GM12878 (cell line): Measurements from ENCODE around the gene FAM184B. TPM values are rescaled to one million over a fixed set of nuclear protein-coding genes. Genes with fewer than 3 reads are reported as not detected.

Source experiments
- ATAC-seq: fragments of 200-7000 bp; cut with Tn5 transposase; 3 replicates; pipeline ENCODE4 v1.9.1; 2020; ENCODE audit warnings: mild to moderate bottlenecking, moderate library complexity
- BruUV-seq: library from RNA; stranded (reverse); fragments of 400-500 nt; replicated peaks from 2 replicates; lab custom pipeline; 2021; lab: Mats Ljungman, UMichigan
- CTCF ChIA-PET: fragments of 300-600 bp; sonication (Branson Sonifier 250); formaldehyde crosslinking; extraction: SDS; loops from one replicate; lab custom pipeline; 2021; ENCODE audit warnings: inconsistent platforms; lab: Yijun Ruan, JAX
- POLR2A ChIA-PET: fragments of 350-600 bp; formaldehyde crosslinking; extraction: SDS; loops from one replicate; lab custom pipeline; 2021; ENCODE audit warnings: inconsistent platforms; lab: Charles Lee
- RAD21 ChIA-PET: fragments of 300-600 bp; sonication (Branson Sonifier 250); formaldehyde crosslinking; loops from one replicate; lab custom pipeline; 2023; ENCODE audit warnings: antibody characterized with exemption; ENCODE audit not compliant: unreplicated experiment; lab: Charles Lee
- SMC1A ChIA-PET: fragments of 300-600 bp; sonication (Branson Sonifier 250); formaldehyde crosslinking; loops from one replicate; lab custom pipeline; 2023; ENCODE audit not compliant: unreplicated experiment, uncharacterized antibody; lab: Charles Lee
- DNase-seq: peaks from one replicate; pipeline ENCODE4 v3.0.0-alpha.2; 2011; ENCODE audit warnings: low read depth, low spot score
- FAIRE-seq: peaks from 3 replicates; lab custom pipeline; 2011; peaks lifted over from hg19 to GRCh38; lab: Jason Lieb, UNC
- H2AFZ ChIP-seq: 2 replicates; pipeline ENCODE4 v1.6.0; 2011; ENCODE audit warnings: low read depth, low read length, control low read depth; ENCODE audit not compliant: control insufficient read depth
- H3K27ac ChIP-seq: 2 replicates; pipeline ENCODE4 v1.5.1; 2011; ENCODE audit warnings: control low read depth; ENCODE audit not compliant: control insufficient read depth, insufficient read depth
- H3K27me3 ChIP-seq, 2 experiments: replicated peaks in 1 of 2; 2 replicates each; pipeline versions ENCODE4 v1.6.0 to v1.6.1; 2011; ENCODE audit warnings: low read length in 1 of 2; ENCODE audit not compliant: control insufficient read depth in 2 of 2, insufficient read depth in 2 of 2
- H3K36me3 ChIP-seq, 2 experiments: 2 replicates each; pipeline ENCODE4 v1.5.1; 2011; ENCODE audit warnings: low read length in 1 of 2; ENCODE audit not compliant: control insufficient read depth in 2 of 2, insufficient read depth in 2 of 2
- H3K4me1 ChIP-seq: 2 replicates; pipeline ENCODE4 v1.6.1; 2011; ENCODE audit warnings: mild to moderate bottlenecking, low read length, moderate library complexity, mixed read lengths; ENCODE audit not compliant: control insufficient read depth, insufficient read depth
- H3K4me2 ChIP-seq: 2 replicates; pipeline ENCODE4 v1.6.0; 2011; ENCODE audit warnings: control low read depth; ENCODE audit not compliant: control insufficient read depth, insufficient read depth
- H3K4me3 ChIP-seq: fragments of 200-600 bp; sonication (generic); 2 replicates; pipeline ENCODE4 v1.5.1; 2016
- H3K79me2 ChIP-seq: 2 replicates; pipeline ENCODE4 v1.6.0; 2011; ENCODE audit warnings: low read length; ENCODE audit not compliant: control insufficient read depth, insufficient read depth
- H3K9ac ChIP-seq: 2 replicates; pipeline ENCODE4 v1.8.0; 2011; ENCODE audit warnings: low read length, control low read depth, mixed read lengths; ENCODE audit not compliant: control insufficient read depth, insufficient read depth
- H3K9me3 ChIP-seq: replicated peaks from 3 replicates; pipeline ENCODE4 v1.5.1; 2011; ENCODE audit warnings: mild to moderate bottlenecking, low read length; ENCODE audit not compliant: control insufficient read depth, insufficient read depth
- H4K20me1 ChIP-seq: 2 replicates; pipeline ENCODE4 v1.6.0; 2011; ENCODE audit not compliant: control insufficient read depth, insufficient read depth
- CHD4 ChIP-seq: fragments of 200-600 bp; sonication (generic); IDR thresholded peaks from 2 replicates; pipeline ENCODE4 v1.6.1; 2016; ENCODE audit warnings: mild to moderate bottlenecking
- E2F4 ChIP-seq: IDR thresholded peaks from 2 replicates; pipeline ENCODE4 v1.6.1; 2012; ENCODE audit warnings: low read depth, low read length, improper control_type of control experiment
- ESRRA ChIP-seq: IDR thresholded peaks from 2 replicates; pipeline ENCODE4 v1.6.1; 2012; ENCODE audit warnings: mild to moderate bottlenecking, low read length, improper control_type of control experiment
- JUND ChIP-seq: IDR thresholded peaks from 2 replicates; pipeline ENCODE4 v1.6.1; 2012; ENCODE audit warnings: low read depth, mild to moderate bottlenecking, low read length, improper control_type of control experiment, moderate library complexity
- KLF5 ChIP-seq: fragments of 450-650 bp; IDR thresholded peaks from 2 replicates; pipeline ENCODE4 v1.6.1; 2014; ENCODE audit warnings: mild to moderate bottlenecking; ENCODE audit not compliant: partially characterized antibody
- MLLT1 ChIP-seq: fragments of 450-650 bp; IDR thresholded peaks from 2 replicates; pipeline ENCODE4 v1.6.1; 2016; ENCODE audit warnings: mild to moderate bottlenecking
- NFYA ChIP-seq: IDR thresholded peaks from 2 replicates; pipeline ENCODE4 v1.6.1; 2011; ENCODE audit warnings: low read depth, mild to moderate bottlenecking, low read length, improper control_type of control experiment, borderline replicate concordance
- SUPT20H ChIP-seq: IDR thresholded peaks from 2 replicates; pipeline ENCODE4 v1.6.1; 2011; ENCODE audit warnings: low read depth, mild to moderate bottlenecking, low read length, moderate library complexity, borderline replicate concordance; ENCODE audit not compliant: control insufficient read depth
- WGBS: methylation state at CpG from one replicate; pipeline ENCODE4 v1.1.6; 2016; ENCODE audit warnings: low lambda C conversion rate; ENCODE audit not compliant: insufficient replicate concordance, insufficient coverage; ENCODE audit errors: missing lambda C conversion rate; 5-methylcytosine and 5-hydroxymethylcytosine counted together
- in situ Hi-C: fragments of 300-500 bp; cut with MboI; formaldehyde crosslinking; loops from 9 replicates; pipeline ENCODE4 v1.14.3; 2018; ENCODE audit warnings: mixed read lengths
- intact Hi-C: fragments of 100-400 bp; cut with micrococcal nuclease; formaldehyde crosslinking; loops from one replicate; pipeline ENCODE4 v1.14.2; 2022; ENCODE audit not compliant: unreplicated experiment
- polyA plus RNA-seq, 11 experiments: library from polyadenylated mRNA; depleted of rRNA in 4 of 11; unstranded in 6 of 11; stranded (reverse) in 5 of 11; fragments of >200 nt; fragmentation: Nextera tagmentation in 4 of 11; fragmentation: Illumina TruSeq in 1 of 11; extraction: Ambion mirVana in 4 of 11; extraction: Trizol in 1 of 11; gene quantifications; 1 replicate in 1 of 11; 2 replicates in 10 of 11; pipeline versions ENCODE4 v1.2.1 to v1.2.3, GENCODE V29; 2011 to 2016; ENCODE audit warnings: inconsistent platforms in 2 of 11, missing spikeins in 2 of 11, low read depth in 1 of 11
- total RNA-seq, 4 experiments: library from RNA; depleted of rRNA in 3 of 4; stranded (reverse); fragments of >200 nt in 3 of 4; fragmentation: Illumina TruSeq in 1 of 4; extraction: Trizol in 1 of 4; gene quantifications; 2 replicates each; pipeline versions ENCODE4 v1.2.1 to v1.2.3, GENCODE V29; 2013 to 2021

FAM184B gene
- total and polyA plus RNA-seq, 10 of the 15 experiments (the other 5 are each of a cell fraction or from before 2014, with no cell fraction given) = under 0.01 TPM; not detected in 9

GRCh38 chr4:17769406-17770174 lies 11.8 kb downstream of the FAM184B start:
- DNase-seq (no peak), FAIRE-seq (no peak)
- no peak overlapping the region for H3K27ac ChIP-seq

More at GRCh38 chr4:17769406-17770174, 11.8 kb downstream of the FAM184B start:
- no peak for ATAC-seq
- in situ Hi-C loops = no loop called here
- no peaks in the 10 kb centered on the region for H3K27me3 ChIP-seq
- ChIA-PET CTCF (no interaction called here), SMC1A (no interaction called here), RAD21 (no interaction called here)
- H2AFZ ChIP-seq = no peak overlapping the region
- intact Hi-C loops = no loop called here
- no peak overlapping the region for H3K4me3 ChIP-seq
- 38% methylated on average over 8 of the region's 8 CpGs for WGBS
- no peaks in the 10 kb centered on the region for H4K20me1 ChIP-seq
- H3K9ac ChIP-seq = no peak overlapping the region
- no peaks in the 10 kb centered on the region for H3K36me3 ChIP-seq
- no peak for TF ChIP-seq MLLT1
- TF ChIP-seq ESRRA = no peak
- no peak for TF ChIP-seq CHD4
- TF ChIP-seq KLF5 = no peak
- TF ChIP-seq SUPT20H = no peak
- no peak for TF ChIP-seq E2F4
- TF ChIP-seq NFYA = no peak
- no peak for TF ChIP-seq JUND
- TF ChIP-seq, all 136 proteins: peak for 0
- Histone ChIP-seq H3K79me2 (no peaks in the 10 kb centered on the region), H3K4me1 (no peaks in the 10 kb centered on the region), H3K9me3 (no peaks in the 10 kb centered on the region; the same call in 2 of the 3 replicates), H3K4me2 (no peak overlapping the region)
- POLR2A ChIA-PET = no interaction called here
- BruUV-seq = no TSS peak
